ENCODE data around the gene SLC25A41.
A peak's percentile ranks its signal among the peaks of the same experiment; 100 is the strongest.

Gene SLC25A41

DNA sequence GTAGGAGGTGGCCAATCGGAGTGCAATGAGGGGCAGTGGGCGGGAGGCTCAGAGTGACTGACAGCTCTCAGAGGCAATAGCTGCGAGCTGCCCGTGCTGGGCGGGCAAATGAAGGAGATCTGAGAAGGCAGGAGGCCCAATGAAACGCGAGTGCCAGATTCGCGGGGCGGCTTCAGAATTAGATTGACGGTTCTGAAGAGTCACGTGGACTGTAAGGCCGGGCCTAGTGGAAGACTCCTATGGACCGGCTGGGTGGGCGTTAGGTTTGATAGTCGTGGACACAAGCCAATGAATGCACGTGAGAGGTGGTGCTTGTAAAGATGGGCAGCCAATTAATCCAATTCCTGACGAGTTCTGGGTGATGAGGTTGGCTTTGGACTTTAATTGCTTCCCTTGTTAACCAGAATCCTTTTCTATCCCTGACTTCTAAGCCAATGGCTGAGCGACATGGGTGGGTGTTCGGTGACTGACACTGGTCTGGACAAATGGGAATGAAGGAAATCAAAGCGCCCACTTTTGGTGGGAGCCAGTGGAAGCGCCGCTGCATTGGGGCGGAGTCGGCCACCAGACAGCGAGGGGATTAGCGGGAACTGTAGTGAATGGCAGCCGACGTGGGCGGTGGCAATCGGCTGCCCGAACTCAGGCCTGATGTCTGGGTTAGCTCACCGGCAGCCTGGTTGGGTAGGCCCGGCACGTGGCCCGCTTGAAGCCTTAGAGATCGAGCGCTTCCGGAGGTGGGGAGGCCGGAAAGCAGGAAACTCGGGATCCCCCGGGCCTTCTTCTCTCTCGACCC, 8.4 kb downstream of the SLC25A41 start:
- in situ Hi-C loops (cut with HindIII; ENCODE audit: low sequenced_read_pairs): no loop called here
- TF ChIP-seq, protein P1, sequence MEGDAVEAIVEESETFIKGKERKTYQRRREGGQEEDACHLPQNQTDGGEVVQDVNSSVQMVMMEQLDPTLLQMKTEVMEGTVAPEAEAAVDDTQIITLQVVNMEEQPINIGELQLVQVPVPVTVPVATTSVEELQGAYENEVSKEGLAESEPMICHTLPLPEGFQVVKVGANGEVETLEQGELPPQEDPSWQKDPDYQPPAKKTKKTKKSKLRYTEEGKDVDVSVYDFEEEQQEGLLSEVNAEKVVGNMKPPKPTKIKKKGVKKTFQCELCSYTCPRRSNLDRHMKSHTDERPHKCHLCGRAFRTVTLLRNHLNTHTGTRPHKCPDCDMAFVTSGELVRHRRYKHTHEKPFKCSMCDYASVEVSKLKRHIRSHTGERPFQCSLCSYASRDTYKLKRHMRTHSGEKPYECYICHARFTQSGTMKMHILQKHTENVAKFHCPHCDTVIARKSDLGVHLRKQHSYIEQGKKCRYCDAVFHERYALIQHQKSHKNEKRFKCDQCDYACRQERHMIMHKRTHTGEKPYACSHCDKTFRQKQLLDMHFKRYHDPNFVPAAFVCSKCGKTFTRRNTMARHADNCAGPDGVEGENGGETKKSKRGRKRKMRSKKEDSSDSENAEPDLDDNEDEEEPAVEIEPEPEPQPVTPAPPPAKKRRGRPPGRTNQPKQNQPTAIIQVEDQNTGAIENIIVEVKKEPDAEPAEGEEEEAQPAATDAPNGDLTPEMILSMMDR (IDR thresholded peaks at IDR 0.05; ENCODE audit: low read depth, low read length, missing control alignments): no peak
- no peak overlapping the region for H3K4me3 ChIP-seq (ENCODE audit: low read depth, low read length)
- DNase-seq (ENCODE audit: low read depth): peak; percentile 100

DNA sequence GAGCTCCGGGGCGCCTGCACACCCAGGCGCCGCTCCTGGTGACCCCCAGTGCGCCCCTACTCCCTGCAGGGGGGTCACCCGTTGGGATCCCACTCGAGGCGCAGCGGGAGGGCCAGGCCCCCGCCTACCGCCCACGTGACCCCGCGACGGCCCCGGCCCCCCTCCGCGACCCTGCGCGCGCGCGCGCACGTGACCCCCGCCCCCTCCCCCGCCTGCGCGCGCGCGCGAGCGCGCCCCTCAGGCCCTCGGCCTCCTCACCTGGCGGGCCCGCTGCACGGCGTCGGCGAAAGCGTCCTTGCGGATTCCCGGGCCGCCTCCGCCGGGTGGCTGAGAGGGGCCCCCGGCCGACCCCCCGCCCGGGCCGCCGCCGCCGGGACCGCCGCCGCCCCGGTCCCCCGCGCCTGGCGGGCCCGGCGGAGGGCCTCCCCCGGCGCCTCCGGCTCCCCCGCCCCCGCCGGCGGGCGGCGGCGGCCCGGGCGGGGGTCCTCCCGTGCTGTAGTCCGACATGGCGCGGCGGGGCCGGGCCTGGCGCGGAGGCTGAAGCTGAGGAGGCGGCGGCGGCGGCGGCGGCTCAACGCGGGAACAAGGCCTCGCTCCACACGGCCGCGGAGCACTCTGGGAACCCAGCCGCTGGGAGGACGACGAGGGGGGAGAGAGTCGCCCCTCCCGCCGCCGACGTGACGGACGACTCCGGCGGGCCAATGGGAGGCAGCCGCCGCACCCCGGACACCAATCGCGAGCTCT, 9.2 kb downstream of the SLC25A41 start, which contains the start of gene KHSRP:
Gene KHSRP, minus strand, starts transcription at position 617 of the 744 bp plus-strand sequence. Its CDS starts 110 bp downstream, at position 507.
- no peak for DNase-seq (ENCODE audit: low read depth)
- peak within 1 kb of the TSS; percentile 78 for H3K4me3 ChIP-seq (ENCODE audit: low read depth, low read length)
- TF ChIP-seq, protein P1 (IDR thresholded peaks at IDR 0.05; ENCODE audit: low read depth, low read length, missing control alignments): no peak
- in situ Hi-C loops (cut with HindIII; ENCODE audit: low sequenced_read_pairs): no loop called here

DNA sequence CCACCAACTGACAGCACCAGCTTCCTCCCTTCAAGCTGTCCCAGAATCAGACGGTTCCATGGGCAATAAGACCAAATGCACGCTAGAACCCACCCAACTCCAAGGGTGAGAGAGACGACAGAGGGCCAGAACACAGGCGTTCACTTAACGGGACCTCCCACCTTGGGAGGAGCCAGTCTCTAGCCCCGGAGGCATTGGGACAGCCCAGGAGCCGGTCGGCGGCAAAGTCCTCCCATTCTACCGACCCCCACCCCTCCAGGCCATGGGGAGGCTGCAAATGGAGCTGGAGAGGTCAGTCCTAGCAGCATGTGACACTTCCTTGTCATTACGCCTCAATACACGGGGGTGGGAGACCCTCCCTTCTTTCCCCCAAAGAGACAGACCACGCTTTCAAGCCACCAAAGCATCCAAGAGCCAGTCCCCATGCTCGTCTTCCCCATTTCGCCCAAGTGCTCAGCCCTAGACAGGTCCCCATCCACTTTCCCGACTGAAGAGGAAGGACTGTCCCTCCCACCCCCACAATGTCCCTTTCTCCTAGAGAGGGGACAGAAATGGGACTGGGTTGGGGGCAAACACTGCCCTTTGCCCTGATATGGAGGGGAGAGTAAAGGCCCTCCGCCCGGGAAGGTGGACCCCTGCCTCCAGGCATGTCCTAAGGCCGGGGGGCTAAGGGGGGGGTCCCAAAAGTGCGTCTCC, 9.9 kb downstream of the SLC25A41 start:
- no peak for DNase-seq (ENCODE audit: low read depth)
- TF ChIP-seq, protein P1 (IDR thresholded peaks at IDR 0.05; ENCODE audit: low read depth, low read length, missing control alignments): no peak
- in situ Hi-C loops (cut with HindIII; ENCODE audit: low sequenced_read_pairs): no loop called here
- H3K4me3 ChIP-seq (ENCODE audit: low read depth, low read length): peak overlapping the region; percentile 78

DNA sequence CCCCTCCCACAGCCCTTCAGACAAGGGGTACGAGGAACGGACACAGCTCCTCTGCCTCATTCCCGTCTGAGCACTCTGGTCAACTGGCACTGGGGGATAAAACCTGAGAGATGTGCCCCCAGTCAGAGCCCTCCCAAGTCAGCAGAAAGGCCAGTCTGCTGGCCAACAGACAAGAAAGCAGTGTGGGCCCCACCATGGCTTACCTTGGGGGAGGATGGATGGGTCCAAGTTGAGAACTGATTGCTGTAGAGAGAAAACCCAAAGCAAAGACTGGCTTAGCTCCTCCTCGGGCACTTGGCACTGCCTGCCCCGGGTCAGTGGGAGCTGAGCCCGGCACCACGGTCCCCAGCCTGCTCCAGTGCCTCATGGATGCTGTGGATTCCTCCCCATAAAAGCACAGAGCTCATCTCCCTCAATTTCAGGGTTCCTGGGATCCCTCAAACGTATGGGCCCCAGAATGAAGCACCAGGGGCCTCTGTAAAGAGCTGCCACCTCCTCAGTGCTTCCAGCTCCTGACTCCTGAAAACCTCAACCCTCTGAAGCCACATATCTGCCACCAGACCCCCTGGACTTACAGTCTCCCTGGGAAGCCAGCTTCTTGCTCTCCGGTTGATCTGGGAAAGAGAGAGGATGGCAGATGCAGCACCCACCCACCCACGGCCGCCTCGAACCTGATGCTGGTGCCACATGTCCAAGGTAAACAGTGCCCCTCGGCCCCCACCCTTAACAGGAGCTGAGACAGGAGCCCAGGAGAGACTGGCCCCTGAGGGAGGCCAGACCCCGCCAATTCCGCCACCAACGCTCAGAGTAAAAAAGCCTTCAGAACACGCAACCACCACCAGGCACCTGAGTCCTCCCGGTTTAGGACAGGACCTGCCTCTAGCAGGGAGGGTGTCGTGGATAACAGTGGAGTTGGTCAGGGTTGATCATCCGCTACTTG, 12.2 kb downstream of the SLC25A41 start:
- TF ChIP-seq, protein P1 (IDR thresholded peaks at IDR 0.05; ENCODE audit: low read depth, low read length, missing control alignments): no peak
- in situ Hi-C loops (cut with HindIII; ENCODE audit: low sequenced_read_pairs): no loop called here
- DNase-seq (ENCODE audit: low read depth): no peak
- no peak overlapping the region for H3K4me3 ChIP-seq (ENCODE audit: low read depth, low read length)

DNA sequence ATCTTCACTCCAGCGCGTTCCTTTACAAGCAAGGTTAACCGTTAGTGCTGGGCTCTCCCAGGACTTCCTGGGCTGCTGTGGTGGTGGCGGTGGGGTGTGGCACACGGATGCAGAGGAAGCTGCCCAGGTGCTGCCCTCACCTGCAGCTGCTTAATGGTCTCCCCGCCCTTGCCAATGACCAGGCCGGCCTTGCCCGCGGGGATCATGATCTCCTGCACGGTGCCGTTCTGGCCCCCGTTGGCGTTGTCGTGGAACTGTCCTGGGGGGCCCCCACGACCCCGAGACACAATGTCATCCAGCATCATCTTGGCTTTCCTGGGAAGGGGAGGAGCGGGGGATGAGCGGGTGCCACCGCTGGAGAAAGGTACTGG, 15.0 kb downstream of the SLC25A41 start:
- DNase-seq (ENCODE audit: low read depth): no peak
- H3K4me3 ChIP-seq (ENCODE audit: low read depth, low read length): no peak overlapping the region
- TF ChIP-seq, protein P1 (IDR thresholded peaks at IDR 0.05; ENCODE audit: low read depth, low read length, missing control alignments): no peak
- in situ Hi-C loops (cut with HindIII; ENCODE audit: low sequenced_read_pairs): no loop called here
